Measurements from ENCODE around the gene OPN1SW.

GRCh38 chr7:128781126-128781525 lies 5.5 kb upstream of the OPN1SW start:
- TF ChIP-seq GATA2 (IDR thresholded peaks at IDR 0.05; ENCODE audit: low read depth, low read length) (no peak), GATA3 (IDR thresholded peaks at IDR 0.05; ENCODE audit: low read depth, low read length) (no peak)

All from SH-SY5Y (cell line).